Measurements from ENCODE around the gene PRKD2. TPM values are rescaled to one million over a fixed set of nuclear protein-coding genes. Genes with fewer than 3 reads are reported as not detected.

Gene PRKD2
- total and polyA plus RNA-seq, 2 experiments from 2014 or later = 11.9 to 14.2 TPM

DNA sequence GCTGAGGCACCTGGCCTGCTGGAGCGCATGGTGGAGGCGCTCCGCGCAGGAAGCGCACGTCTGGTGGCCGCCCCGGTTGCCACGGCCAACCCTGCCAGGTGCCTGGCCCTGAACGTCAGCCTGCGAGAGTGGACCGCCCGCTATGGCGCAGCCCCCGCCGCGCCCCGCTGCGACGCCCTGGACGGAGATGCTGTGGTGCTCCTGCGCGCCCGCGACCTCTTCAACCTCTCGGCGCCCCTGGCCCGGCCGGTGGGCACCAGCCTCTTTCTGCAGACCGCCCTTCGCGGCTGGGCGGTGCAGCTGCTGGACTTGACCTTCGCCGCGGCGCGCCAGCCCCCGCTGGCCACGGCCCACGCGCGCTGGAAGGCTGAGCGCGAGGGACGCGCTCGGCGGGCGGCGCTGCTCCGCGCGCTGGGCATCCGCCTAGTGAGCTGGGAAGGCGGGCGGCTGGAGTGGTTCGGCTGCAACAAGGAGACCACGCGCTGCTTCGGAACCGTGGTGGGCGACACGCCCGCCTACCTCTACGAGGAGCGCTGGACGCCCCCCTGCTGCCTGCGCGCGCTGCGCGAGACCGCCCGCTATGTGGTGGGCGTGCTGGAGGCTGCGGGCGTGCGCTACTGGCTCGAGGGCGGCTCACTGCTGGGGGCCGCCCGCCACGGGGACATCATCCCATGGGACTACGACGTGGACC is 39.1 kb upstream of the PRKD2 start:
- Histone ChIP-seq H4K20me1 (ENCODE audit: insufficient read depth) (no peaks in the 10 kb centered on the region), H3K4me3 (no peak overlapping the region), H3F3A (ENCODE audit: insufficient read depth) (peaks cover 23% of the 10 kb centered on the region), H2AFZ (no peak overlapping the region), H3K27ac (no peak overlapping the region), H3K9me2 (ENCODE audit: insufficient read depth) (no peaks in the 10 kb centered on the region), H3K79me2 (ENCODE audit: insufficient read depth) (no peaks in the 10 kb centered on the region), H3K9me3 (ENCODE audit: low read depth) (no peaks in the 10 kb centered on the region), H3K4me1 (ENCODE audit: insufficient read depth) (peaks cover 23% of the 10 kb centered on the region), H3K4me2 (ENCODE audit: unreplicated experiment) (no peak overlapping the region), H3K36me3 (ENCODE audit: low read depth) (no peaks in the 10 kb centered on the region), H3K9ac (no peak overlapping the region), H3K27me3 (replicated peaks; ENCODE audit: insufficient read depth) (no peaks in the 10 kb centered on the region)
- in situ Hi-C loops (cut with MboI) = loop anchor here (10.0 kb wide), 1 partner anchor 239 kb away; no protein-coding TSS in a partner anchor
- WGBS, 2 experiments (ENCODE audit: low coverage in 1 of 2, low lambda C conversion rate in 2 of 2, missing lambda C conversion rate in 2 of 2) = 95 to 96% methylated on average over 56 to 86 of the region's 86 CpGs
- TF ChIP-seq EZH2phosphoT487 (IDR thresholded peaks at IDR 0.05; ENCODE audit: insufficient read depth, low read depth) (no peak), EZH2 (IDR thresholded peaks at IDR 0.05; ENCODE audit: insufficient read depth, poor library complexity, severe bottlenecking) (no peak)
- no peak for DNase-seq

DNA sequence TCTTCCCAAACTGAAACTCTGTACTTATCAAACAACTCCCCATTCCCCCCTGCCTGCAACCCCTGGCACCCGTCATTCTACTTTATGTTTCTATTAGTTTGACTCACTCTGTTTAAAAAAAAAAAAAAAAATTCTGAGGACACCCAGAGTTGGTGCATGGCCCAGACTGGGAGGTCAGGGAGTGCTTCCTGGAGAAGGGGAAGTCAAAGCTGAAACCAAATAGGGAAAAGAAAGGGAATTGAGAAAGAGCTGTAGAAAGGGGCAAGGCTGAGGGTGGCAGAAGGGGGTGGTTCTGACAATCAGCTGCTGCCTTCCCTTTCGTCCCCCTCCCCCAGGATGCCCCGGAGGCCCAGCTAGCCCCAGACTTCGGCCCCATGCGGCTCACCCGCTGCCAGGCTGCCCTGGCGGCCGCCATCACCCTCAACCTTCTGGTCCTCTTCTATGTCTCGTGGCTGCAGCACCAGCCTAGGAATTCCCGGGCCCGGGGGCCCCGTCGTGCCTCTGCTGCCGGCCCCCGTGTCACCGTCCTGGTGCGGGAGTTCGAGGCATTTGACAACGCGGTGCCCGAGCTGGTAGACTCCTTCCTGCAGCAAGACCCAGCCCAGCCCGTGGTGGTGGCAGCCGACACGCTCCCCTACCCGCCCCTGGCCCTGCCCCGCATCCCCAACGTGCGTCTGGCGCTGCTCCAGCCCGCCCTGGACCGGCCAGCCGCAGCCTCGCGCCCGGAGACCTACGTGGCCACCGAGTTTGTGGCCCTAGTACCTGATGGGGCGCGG is 38.4 kb upstream of the PRKD2 start:
- WGBS, 2 experiments (ENCODE audit: low coverage in 1 of 2, low lambda C conversion rate in 2 of 2, missing lambda C conversion rate in 2 of 2) = 86 to 88% methylated on average over 15 to 39 of the region's 39 CpGs
- no peak for TF ChIP-seq EZH2 (IDR thresholded peaks at IDR 0.05; ENCODE audit: insufficient read depth, poor library complexity, severe bottlenecking)
- TF ChIP-seq EZH2phosphoT487 (IDR thresholded peaks at IDR 0.05; ENCODE audit: insufficient read depth, low read depth) = no peak

DNA sequence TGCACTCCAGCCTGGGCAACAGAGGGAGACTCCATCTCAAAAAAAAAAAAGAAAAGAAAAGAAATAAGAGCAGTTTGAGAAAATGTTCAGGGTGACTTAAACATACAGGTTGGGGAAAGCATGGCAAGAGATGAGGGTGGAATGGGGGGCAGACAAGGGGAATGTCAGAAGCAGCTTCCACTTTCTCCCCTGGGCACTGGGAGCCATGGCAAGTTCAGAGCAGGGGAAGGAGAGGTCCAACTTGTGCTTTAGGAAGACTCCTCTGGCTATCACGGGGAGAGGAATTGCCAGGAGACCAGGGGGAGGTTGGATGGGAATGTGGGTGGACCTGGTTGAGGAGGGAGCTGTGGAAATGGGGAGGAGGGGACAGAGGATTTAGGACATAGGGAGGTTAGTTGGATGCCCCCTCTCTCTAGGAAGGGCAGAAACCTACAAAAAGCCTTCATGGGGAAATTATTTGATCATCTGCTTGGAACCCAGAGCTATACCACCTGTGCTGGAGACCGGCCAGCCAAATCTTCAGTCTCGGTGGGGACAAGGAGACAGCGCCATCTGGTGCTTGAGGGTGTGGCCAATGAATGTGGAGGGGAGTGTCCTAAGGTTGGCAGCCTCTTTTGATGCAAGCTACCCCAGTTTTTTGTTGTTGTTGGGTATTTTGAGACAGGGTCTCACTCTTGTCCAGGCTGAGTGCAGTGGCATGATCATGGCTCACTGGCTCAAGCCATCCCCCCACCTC is 36.7 kb upstream of the PRKD2 start:
- 12% methylated on average over 4 of the region's 4 CpGs for WGBS, 2 experiments (ENCODE audit: low coverage in 1 of 2, low lambda C conversion rate in 2 of 2, missing lambda C conversion rate in 2 of 2)
- TF ChIP-seq EZH2 (IDR thresholded peaks at IDR 0.05; ENCODE audit: insufficient read depth, poor library complexity, severe bottlenecking) (no peak), EZH2phosphoT487 (IDR thresholded peaks at IDR 0.05; ENCODE audit: insufficient read depth, low read depth) (no peak)
- Histone ChIP-seq H4K20me1 (ENCODE audit: insufficient read depth) (no peaks in the 10 kb centered on the region), H3K4me2 (ENCODE audit: unreplicated experiment) (no peak overlapping the region), H3K79me2 (ENCODE audit: insufficient read depth) (no peaks in the 10 kb centered on the region), H3F3A (ENCODE audit: insufficient read depth) (peaks cover 2% of the 10 kb centered on the region; the same call in 1 of the 2 replicates), H3K27me3 (replicated peaks; ENCODE audit: insufficient read depth) (no peaks in the 10 kb centered on the region), H3K9me3 (ENCODE audit: low read depth) (no peaks in the 10 kb centered on the region), H3K9me2 (ENCODE audit: insufficient read depth) (no peaks in the 10 kb centered on the region), H3K9ac (no peak overlapping the region), H3K27ac (no peak overlapping the region), H3K36me3 (ENCODE audit: low read depth) (peaks cover 6% of the 10 kb centered on the region; the same call in 1 of the 2 replicates), H3K4me3 (no peak overlapping the region), H3K4me1 (ENCODE audit: insufficient read depth) (peaks cover 4% of the 10 kb centered on the region; the same call in 1 of the 2 replicates), H2AFZ (no peak overlapping the region)
- peak; percentile 59 for DNase-seq
- in situ Hi-C loops (cut with MboI) = loop anchor here (10.0 kb wide), 1 partner anchor 241 kb away; no protein-coding TSS in a partner anchor

More for the DNA sequence above, 38.4 kb upstream of the PRKD2 start:
- Histone ChIP-seq H3K27ac (no peak overlapping the region), H3K4me3 (no peak overlapping the region), H3K27me3 (replicated peaks; ENCODE audit: insufficient read depth) (no peaks in the 10 kb centered on the region), H3K9me3 (ENCODE audit: low read depth) (no peaks in the 10 kb centered on the region), H3K36me3 (ENCODE audit: low read depth) (no peaks in the 10 kb centered on the region), H3K9me2 (ENCODE audit: insufficient read depth) (no peaks in the 10 kb centered on the region), H3K4me1 (ENCODE audit: insufficient read depth) (peaks cover 15% of the 10 kb centered on the region), H3K79me2 (ENCODE audit: insufficient read depth) (no peaks in the 10 kb centered on the region), H4K20me1 (ENCODE audit: insufficient read depth) (no peaks in the 10 kb centered on the region), H3K4me2 (ENCODE audit: unreplicated experiment) (no peak overlapping the region), H3F3A (ENCODE audit: insufficient read depth) (peaks cover 16% of the 10 kb centered on the region), H3K9ac (no peak overlapping the region), H2AFZ (no peak overlapping the region)
- in situ Hi-C loops (cut with MboI) = loop anchor here (10.0 kb wide), 1 partner anchor 240 kb away; no protein-coding TSS in a partner anchor
- DNase-seq = peak; percentile 67

Measured in GM23248 (cell line).